HCT116 (cell line): ENCODE results near the gene SCN3B. TPM values are rescaled to one million over a fixed set of nuclear protein-coding genes. Genes with fewer than 3 reads are reported as not detected.

Experiments used
- ATAC-seq: fragments of 200-7000 bp; cut with Tn5 transposase; 2 replicates; pipeline ENCODE4 v1.9.1; 2020; ENCODE audit warnings: mild to moderate bottlenecking, moderate library complexity
- BruUV-seq: library from RNA; stranded (reverse); fragments of 400-500 nt; replicated peaks from 2 replicates; lab custom pipeline; 2021; lab: Mats Ljungman, UMichigan
- CTCF ChIA-PET: fragments of 300-600 bp; sonication (Branson Sonifier 250); formaldehyde crosslinking; loops from one replicate; lab custom pipeline; 2021; ENCODE audit warnings: antibody characterized with exemption; lab: Charles Lee
- POLR2A ChIA-PET: fragments of 300-600, 350-600 bp; sonication (Branson Sonifier 250); formaldehyde crosslinking; loops from one replicate; lab custom pipeline; 2021; ENCODE audit warnings: antibody characterized with exemption; lab: Charles Lee
- RAD21 ChIA-PET, 2 experiments: fragments of 300-600 bp; sonication (Branson Sonifier 250); formaldehyde crosslinking; loops; one replicate each; lab custom pipeline; 2023; ENCODE audit warnings: low total read pairs in 2 of 2; ENCODE audit not compliant: uncharacterized antibody in 2 of 2, unreplicated experiment in 2 of 2, low non-redundant PET in 1 of 2; lab: Charles Lee
- DNase-seq: peaks from one replicate; pipeline ENCODE4 v3.0.0-alpha.2; 2010; ENCODE audit warnings: low read depth, low spot score
- H2AFZ ChIP-seq: fragments of 200-600 bp; shearing (Covaris generic), sonication (generic); 2 replicates; pipeline ENCODE4 v1.6.1; 2017; ENCODE audit warnings: low read depth, mixed run types, mixed read lengths, antibody characterized with exemption, low read length; ENCODE audit not compliant: poor library complexity, severe bottlenecking
- H3K27ac ChIP-seq: 2 replicates; pipeline ENCODE4 v1.5.1; 2012; ENCODE audit warnings: low read depth, low read length
- H3K27me3 ChIP-seq: fragments of 200-600 bp; sonication (generic); 2 replicates; pipeline ENCODE4 v1.6.1; 2016; ENCODE audit warnings: mixed run types, low read length, mixed read lengths; ENCODE audit not compliant: insufficient read depth
- H3K36me3 ChIP-seq, 2 experiments: fragments of 200-500 bp in 1 of 2; fragments of 200-600 bp in 1 of 2; sonication (Bioruptor generic) in 1 of 2; sonication (generic) in 1 of 2; 2 replicates each; pipeline versions ENCODE4 v1.5.1 to v1.6.1; 2014 to 2016; ENCODE audit warnings: low read length in 2 of 2, inconsistent platforms in 1 of 2, mixed read lengths in 1 of 2, mixed run types in 1 of 2; ENCODE audit not compliant: insufficient read depth in 2 of 2, control insufficient read depth in 1 of 2
- H3K4me1 ChIP-seq, 2 experiments: fragments of 200-600 bp in 1 of 2; sonication (generic) in 1 of 2; 2 replicates each; pipeline versions ENCODE4 v1.5.1 to v1.6.1; 2012 to 2017; ENCODE audit warnings: low read length in 2 of 2, inconsistent platforms in 1 of 2, mild to moderate bottlenecking in 1 of 2, mixed read lengths in 1 of 2, mixed run types in 1 of 2, moderate library complexity in 1 of 2; ENCODE audit not compliant: insufficient read depth in 2 of 2, control insufficient read depth in 1 of 2
- H3K4me2 ChIP-seq: fragments of 200-600 bp; sonication (generic); 2 replicates; pipeline ENCODE4 v1.6.1; 2017; ENCODE audit warnings: mixed run types, low read length, mixed read lengths
- H3K4me3 ChIP-seq, 2 experiments: fragments of 200-600 bp in 1 of 2; sonication (generic) in 1 of 2; replicated peaks in 1 of 2; 2 replicates each; pipeline ENCODE4 v1.5.1; 2011 to 2016; ENCODE audit warnings: low read length in 2 of 2, control low read depth in 1 of 2, low read depth in 1 of 2, mild to moderate bottlenecking in 1 of 2, mixed read lengths in 1 of 2, mixed run types in 1 of 2
- H3K79me2 ChIP-seq: fragments of 200-600 bp; sonication (generic); 2 replicates; pipeline ENCODE4 v1.6.1; 2017; ENCODE audit warnings: mild to moderate bottlenecking, mixed run types, low read length, moderate library complexity, mixed read lengths; ENCODE audit not compliant: insufficient read depth
- H3K9ac ChIP-seq: fragments of 200-600 bp; sonication (generic); 2 replicates; pipeline ENCODE4 v1.6.1; 2016; ENCODE audit warnings: low read length, mixed read lengths
- H3K9me2 ChIP-seq: fragments of 200-600 bp; sonication (generic), shearing (Covaris generic); 2 replicates; pipeline ENCODE4 v1.6.1; 2017; ENCODE audit warnings: mixed run types, mild to moderate bottlenecking, moderate library complexity; ENCODE audit not compliant: insufficient read depth
- H3K9me3 ChIP-seq, 2 experiments: fragments of 200-500 bp in 1 of 2; fragments of 200-600 bp in 1 of 2; sonication (Bioruptor generic) in 1 of 2; sonication (generic) in 1 of 2; 2 replicates each; pipeline ENCODE4 v1.6.1; 2014 to 2017; ENCODE audit warnings: low read length in 2 of 2, mixed read lengths in 2 of 2, inconsistent platforms in 1 of 2, low read depth in 1 of 2, mild to moderate bottlenecking in 1 of 2, mixed run types in 1 of 2, moderate library complexity in 1 of 2; ENCODE audit not compliant: control insufficient read depth in 1 of 2, insufficient read depth in 1 of 2
- H4K20me1 ChIP-seq: fragments of 200-600 bp; sonication (generic), shearing (Covaris generic); 2 replicates; pipeline ENCODE4 v1.6.1; 2017; ENCODE audit warnings: mixed run types, mild to moderate bottlenecking, moderate library complexity; ENCODE audit not compliant: insufficient read depth
- CEBPB ChIP-seq: IDR thresholded peaks from 2 replicates; pipeline ENCODE4 v1.6.1; 2012; ENCODE audit warnings: low read depth
- CTCF ChIP-seq, 3 experiments: fragments of 200-600 bp in 1 of 3; sonication (generic) in 1 of 3; IDR thresholded peaks in 2 of 3; conservative IDR thresholded peaks in 1 of 3; 2 replicates each; pipeline ENCODE4 v1.5.1; 2012 to 2017; ENCODE audit warnings: low read depth in 2 of 3, low read length in 2 of 3, antibody characterized with exemption in 1 of 3, borderline replicate concordance in 1 of 3, control low read depth in 1 of 3, mild to moderate bottlenecking in 1 of 3, mixed read lengths in 1 of 3, mixed run types in 1 of 3, moderate library complexity in 1 of 3; ENCODE audit not compliant: insufficient read depth in 1 of 3
- ELF1 ChIP-seq: IDR thresholded peaks from 2 replicates; pipeline ENCODE4 v1.6.1; 2012; ENCODE audit warnings: low read depth, borderline replicate concordance
- EZH2 ChIP-seq: fragments of 200-600 bp; sonication (generic); IDR thresholded peaks from 2 replicates; pipeline ENCODE4 v1.6.1; 2017; ENCODE audit warnings: antibody characterized with exemption, mixed run types
- FOSL1 ChIP-seq: IDR thresholded peaks from 2 replicates; pipeline ENCODE4 v1.6.1; 2012; ENCODE audit warnings: low read depth
- MAX ChIP-seq: IDR thresholded peaks from 2 replicates; pipeline ENCODE4 v1.6.1; 2012
- POLR2AphosphoS5 ChIP-seq: IDR thresholded peaks from 2 replicates; pipeline ENCODE4 v1.6.1; 2011; ENCODE audit warnings: mild to moderate bottlenecking, low read depth, low read length, moderate library complexity
- RAD21 ChIP-seq: IDR thresholded peaks from 2 replicates; pipeline ENCODE4 v1.6.1; 2012; ENCODE audit warnings: low read depth, mild to moderate bottlenecking
- SRF ChIP-seq: IDR thresholded peaks from 2 replicates; pipeline ENCODE4 v1.6.1; 2012; ENCODE audit warnings: low read depth
- TCF7L2 ChIP-seq: IDR thresholded peaks from 2 replicates; pipeline ENCODE4 v1.7.0; 2011; ENCODE audit warnings: borderline replicate concordance, inconsistent platforms; ENCODE audit not compliant: insufficient read depth, insufficient read length; ENCODE audit errors: extremely low read depth
- YY1 ChIP-seq: IDR thresholded peaks from 2 replicates; pipeline ENCODE4 v1.6.1; 2011; ENCODE audit warnings: low read length, low read depth, moderate library complexity, mild to moderate bottlenecking; ENCODE audit not compliant: insufficient replicate concordance; ENCODE audit errors: extremely low read depth
- ZNF274 ChIP-seq: fragments of 200-500 bp; sonication (Bioruptor generic); IDR thresholded peaks from 2 replicates; pipeline ENCODE4 v1.6.1; 2014; ENCODE audit warnings: mild to moderate bottlenecking, low read depth, low read length, inconsistent platforms
- intact Hi-C: fragments of 100-400 bp; cut with micrococcal nuclease; formaldehyde crosslinking; loops from 2 replicates; pipeline ENCODE4 v1.10.0; 2022
- total RNA-seq: library from RNA; stranded (reverse); gene quantifications from one replicate; pipeline ENCODE4 v1.2.1, GENCODE V29; 2021; ENCODE audit not compliant: unreplicated experiment
- TF ChIP-seq, protein P1 (sequence below): IDR thresholded peaks from 2 replicates; pipeline ENCODE4 v1.6.1; 2011; ENCODE audit warnings: mild to moderate bottlenecking, low read length, moderate library complexity; ENCODE audit not compliant: insufficient replicate concordance; ENCODE audit errors: extremely low read depth
- TF ChIP-seq, protein P2 (sequence below): IDR thresholded peaks from 2 replicates; pipeline ENCODE4 v1.6.1; 2012

SCN3B gene
- total RNA-seq, 1 experiment from 2014 or later: 0.05 TPM

- TF ChIP-seq, protein P1, sequence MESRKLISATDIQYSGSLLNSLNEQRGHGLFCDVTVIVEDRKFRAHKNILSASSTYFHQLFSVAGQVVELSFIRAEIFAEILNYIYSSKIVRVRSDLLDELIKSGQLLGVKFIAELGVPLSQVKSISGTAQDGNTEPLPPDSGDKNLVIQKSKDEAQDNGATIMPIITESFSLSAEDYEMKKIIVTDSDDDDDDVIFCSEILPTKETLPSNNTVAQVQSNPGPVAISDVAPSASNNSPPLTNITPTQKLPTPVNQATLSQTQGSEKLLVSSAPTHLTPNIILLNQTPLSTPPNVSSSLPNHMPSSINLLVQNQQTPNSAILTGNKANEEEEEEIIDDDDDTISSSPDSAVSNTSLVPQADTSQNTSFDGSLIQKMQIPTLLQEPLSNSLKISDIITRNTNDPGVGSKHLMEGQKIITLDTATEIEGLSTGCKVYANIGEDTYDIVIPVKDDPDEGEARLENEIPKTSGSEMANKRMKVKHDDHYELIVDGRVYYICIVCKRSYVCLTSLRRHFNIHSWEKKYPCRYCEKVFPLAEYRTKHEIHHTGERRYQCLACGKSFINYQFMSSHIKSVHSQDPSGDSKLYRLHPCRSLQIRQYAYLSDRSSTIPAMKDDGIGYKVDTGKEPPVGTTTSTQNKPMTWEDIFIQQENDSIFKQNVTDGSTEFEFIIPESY: no peak
- TF ChIP-seq CEBPB (no peak), YY1 (peak; percentile 26), ELF1 (no peak), SRF (no peak), FOSL1 (no peak)
- TF ChIP-seq, all 23 proteins: peak for 6
Measured at GRCh38 chr11:123580557-123581275, 73.7 kb downstream of the SCN3B start (continued).

- no peak for ATAC-seq
- H3K9me3 ChIP-seq: no peaks in the 10 kb centered on the region
- H3K79me2 ChIP-seq: no peaks in the 10 kb centered on the region
- no peaks in the 10 kb centered on the region for H3K9me2 ChIP-seq
- H2AFZ ChIP-seq: no peak overlapping the region
- no peak overlapping the region for H3K4me3 ChIP-seq
- no TSS peak for BruUV-seq
- peak overlapping the region; percentile 19; the same call in 1 of the 2 replicates for H3K4me2 ChIP-seq
- no peaks in the 10 kb centered on the region for H4K20me1 ChIP-seq
- no peak overlapping the region for H3K9ac ChIP-seq
- ChIA-PET CTCF (interaction anchor here (0.7 to 2.4 kb wide), 17 partner anchors 9 to 319 kb away, joined by 3 to 33 read pairs (median 3); partner anchors contain the start of gene SCN3B), RAD21 (interaction anchor here (0.7 to 1.5 kb wide), 2 partner anchors 127 to 477 kb away, joined by 4 to 7 read pairs; no protein-coding TSS in a partner anchor), POLR2A (interaction anchor here (1.1 kb wide), 1 partner anchor 10 kb away, joined by 3 read pairs; no protein-coding TSS in a partner anchor)
- H3K27me3 ChIP-seq: peaks cover 16% of the 10 kb centered on the region
- H3K4me1 ChIP-seq: peaks cover 2 to 11% of the 10 kb centered on the region in 2 experiments; a peak in 3 of 4 replicates
- H3K27ac ChIP-seq: no peak overlapping the region
- DNase-seq: no peak
- intact Hi-C loops: loop anchor here (1.0 to 5.0 kb wide), 2 partner anchors 57 to 127 kb away; no protein-coding TSS in a partner anchor
- no peaks in the 10 kb centered on the region for H3K36me3 ChIP-seq
- TF ChIP-seq RAD21 (no peak), TCF7L2 (no peak), CEBPB (no peak), MAX (no peak), EZH2 (no peak), ELF1 (no peak), YY1 (no peak), POLR2AphosphoS5 (no peak), CTCF (IDR thresholded peaks at IDR 0.05 in 2 of 3, conservative IDR thresholded peaks at IDR 0.05 in 1 of 3; ENCODE audit: borderline replicate concordance in 1 of 3, insufficient read depth in 1 of 3, low read depth in 2 of 3, low read length in 2 of 3) (no peak), ZNF274 (no peak), SRF (no peak)
- TF ChIP-seq, protein P1: no peak
- TF ChIP-seq, protein P2, sequence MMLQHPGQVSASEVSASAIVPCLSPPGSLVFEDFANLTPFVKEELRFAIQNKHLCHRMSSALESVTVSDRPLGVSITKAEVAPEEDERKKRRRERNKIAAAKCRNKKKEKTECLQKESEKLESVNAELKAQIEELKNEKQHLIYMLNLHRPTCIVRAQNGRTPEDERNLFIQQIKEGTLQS: no peak
Measured at GRCh38 chr11:123580137-123580536, 74.3 kb downstream of the SCN3B start.
